HG03575 (cell line): ENCODE results near the gene CSNK1E.

Experiments used
- ATAC-seq: cut with Tn5 transposase; IDR thresholded peaks from one replicate; pipeline ENCODE4 v1.9.1; 2021; ENCODE audit not compliant: unreplicated experiment, insufficient number of reproducible peaks, low FRiP score; ENCODE audit errors: extremely low read depth

Gene CSNK1E

GRCh38 chr22:38290347-38290746 is 26.9 kb downstream of the CSNK1E start:
- no peak for ATAC-seq

- ATAC-seq, result no peak
Observed at GRCh38 chr22:38289583-38290082, 27.6 kb downstream of the CSNK1E start.

- ATAC-seq, result no peak
Observed at GRCh38 chr22:38286915-38287669, 30.1 kb downstream of the CSNK1E start.

GRCh38 chr22:38285018-38285417 is 32.2 kb downstream of the CSNK1E start:
- no peak for ATAC-seq

GRCh38 chr22:38284042-38284402 is 33.2 kb downstream of the CSNK1E start:
- ATAC-seq, result no peak

- no peak for ATAC-seq
Observed at GRCh38 chr22:38282397-38282796, 34.8 kb downstream of the CSNK1E start.

GRCh38 chr22:38276166-38276565 is 41.1 kb downstream of the CSNK1E start:
- no peak for ATAC-seq

- no peak for ATAC-seq
Observed at GRCh38 chr22:38273135-38273826, 44.0 kb downstream of the CSNK1E start.

- no peak for ATAC-seq
Observed at GRCh38 chr22:38272373-38273134, 44.7 kb downstream of the CSNK1E start, which contains the start of gene TMEM184B. TSS of gene TMEM184B (minus strand) at chr22:38273010. CDS start at chr22:38247961, 25,049 bp downstream.

GRCh38 chr22:38271927-38272372 is 45.3 kb downstream of the CSNK1E start:
- no peak for ATAC-seq

- ATAC-seq, result no peak
Observed at GRCh38 chr22:38271101-38271500, 46.1 kb downstream of the CSNK1E start.

- no peak for ATAC-seq
Observed at GRCh38 chr22:38270091-38270992, 46.9 kb downstream of the CSNK1E start.

- no peak for ATAC-seq
Observed at GRCh38 chr22:38269466-38269865, 47.8 kb downstream of the CSNK1E start.

- ATAC-seq, result no peak
Observed at GRCh38 chr22:38267086-38267485, 50.1 kb downstream of the CSNK1E start.

GRCh38 chr22:38266120-38266519 is 51.1 kb downstream of the CSNK1E start:
- ATAC-seq, result no peak

- ATAC-seq, result no peak
Observed at GRCh38 chr22:38264322-38264843, 52.9 kb downstream of the CSNK1E start.

- no peak for ATAC-seq
Observed at GRCh38 chr22:38262051-38262795, 55.0 kb downstream of the CSNK1E start.
